Putamen (tissue), 1 donor: ENCODE measurements around the gene CACUL1.

Experiments used
- DNase-seq: peaks from one replicate; pipeline ENCODE4 v3.0.0-alpha.2; 2016; ENCODE audit warnings: low spot score

CACUL1 gene

DNA sequence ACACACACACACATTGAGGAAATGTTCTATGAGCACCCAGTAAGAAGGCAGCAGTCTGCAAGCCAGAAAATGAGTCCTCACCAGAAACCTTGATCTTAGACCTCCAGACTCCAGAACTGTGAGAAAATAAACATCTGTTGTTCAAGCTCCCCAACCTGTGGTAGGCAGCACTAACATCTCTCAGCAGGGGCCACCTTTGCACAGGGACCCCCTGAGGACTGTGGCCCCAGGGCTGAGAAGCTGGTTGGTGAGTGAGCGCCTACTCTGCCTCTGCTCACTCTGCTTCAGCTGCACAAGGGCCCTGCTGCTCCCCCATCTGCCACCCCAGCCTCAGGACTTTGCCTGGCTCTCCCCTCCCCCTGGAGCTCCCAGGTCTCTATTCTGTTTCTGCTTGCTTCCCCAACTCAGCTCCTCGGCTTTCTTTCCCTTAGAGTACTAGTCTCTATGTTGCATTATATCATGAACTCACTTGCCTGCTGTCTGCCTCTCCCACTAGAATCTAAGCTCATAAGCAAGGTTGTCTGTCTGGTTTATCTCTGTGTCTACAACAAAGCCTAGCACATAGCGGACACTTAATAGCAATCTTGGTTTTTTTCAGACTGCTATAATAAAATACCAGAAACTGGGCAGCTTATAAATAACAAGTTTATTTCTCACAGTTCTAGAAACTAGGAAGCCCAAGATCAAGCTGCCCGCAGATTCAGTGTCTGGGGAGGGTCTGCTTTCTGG is 118.9 kb downstream of the CACUL1 start:
- no peak for DNase-seq

GRCh38 chr10:118633786-118634185 is 121.0 kb downstream of the CACUL1 start:
- DNase-seq: no peak

- no peak for DNase-seq
These were observed 125.6 kb downstream of the CACUL1 start for GRCh38 chr10:118629211-118629610.

- DNase-seq: no peak
These were observed 126.4 kb downstream of the CACUL1 start for GRCh38 chr10:118628397-118628796.

DNA sequence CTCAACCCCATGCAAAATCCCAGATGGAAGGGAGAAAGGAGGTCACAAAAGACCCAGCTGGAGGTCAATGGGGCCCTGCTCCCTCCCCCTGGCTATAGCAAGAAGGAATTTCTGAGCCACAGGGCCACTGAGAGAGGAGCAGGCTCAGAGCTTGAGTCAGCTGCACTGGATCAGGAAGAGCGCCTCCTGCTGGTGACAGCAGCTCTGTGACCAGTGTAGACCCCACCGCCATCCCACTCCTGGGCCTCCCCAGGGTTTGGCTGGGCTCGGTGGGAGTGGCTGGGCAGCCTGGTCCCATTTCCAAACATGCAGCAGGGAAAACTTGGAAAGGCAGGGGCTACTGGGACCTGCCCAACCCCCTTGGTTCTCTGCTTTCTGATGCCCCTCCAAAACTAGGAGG is 127.8 kb downstream of the CACUL1 start:
- no peak for DNase-seq
